Peyer's patch (tissue), 4 donors: Measurements from ENCODE around the gene GSTO2.

Source experiments
- CTCF ChIP-seq, 6 experiments: fragments of 450-650 bp in 4 of 6; fragments of 200-600 bp in 2 of 6; sonication (generic) in 1 of 6; IDR thresholded peaks; one replicate each; pipeline ENCODE4 v1.5.1; 2017 to 2019; ENCODE audit warnings: antibody characterized with exemption in 6 of 6, mild to moderate bottlenecking in 3 of 6, moderate library complexity in 1 of 6
- POLR2A ChIP-seq, 2 donors: fragments of 450-650 bp; IDR thresholded peaks; one replicate each; pipeline ENCODE4 v1.5.1; 2017; ENCODE audit warnings: antibody characterized with exemption in 2 of 2, mild to moderate bottlenecking in 2 of 2, moderate library complexity in 2 of 2

GRCh38 chr10:104240078-104240477 is 28.9 kb upstream of the GSTO2 start:
- TF ChIP-seq POLR2A (IDR thresholded peaks at IDR 0.05) (no peak), CTCF (IDR thresholded peaks at IDR 0.05) (no peak)
